ENCODE results near the gene DDX56. TPM values are rescaled to one million over a fixed set of nuclear protein-coding genes. Genes with fewer than 3 reads are reported as not detected.
"Not testable (repeated sequence)": the region's sequence is repeated elsewhere in the genome, so short reads cannot be mapped to it uniquely, and the experiment has no call there.

The DDX56 gene
- polyA plus RNA-seq, 12 donors: 28.0 to 62.6 (median 48.9) TPM; not detected in 1

GRCh38 chr7:44604941-44605340 is 31.2 kb upstream of the DDX56 start:
- no peak for DNase-seq

- no peak for DNase-seq
Observed at GRCh38 chr7:44603193-44603592, 29.5 kb upstream of the DDX56 start.

- no peak for DNase-seq
Observed at GRCh38 chr7:44602576-44602910, 28.8 kb upstream of the DDX56 start.

GRCh38 chr7:44599222-44599621 is 25.5 kb upstream of the DDX56 start:
- no peak for DNase-seq

GRCh38 chr7:44597181-44597580 is 23.5 kb upstream of the DDX56 start:
- DNase-seq: not testable (repeated sequence)

- DNase-seq: no peak
Observed at GRCh38 chr7:44595934-44596635, 22.4 kb upstream of the DDX56 start.

- DNase-seq: no peak
Observed at GRCh38 chr7:44590910-44591309, 17.2 kb upstream of the DDX56 start.

- peak; percentile 55 for DNase-seq
Observed at GRCh38 chr7:44587843-44588711, 14.4 kb upstream of the DDX56 start.

- DNase-seq: no peak
Observed at GRCh38 chr7:44583146-44583865, 9.6 kb upstream of the DDX56 start.

- DNase-seq: peak; percentile 99
Observed at GRCh38 chr7:44581879-44582603, 8.3 kb upstream of the DDX56 start, which contains the start of gene TMED4. TMED4 (minus strand) TSS chr7:44582231; CDS start chr7:44582206, 25 bp downstream.

GRCh38 chr7:44580945-44581878 is 7.5 kb upstream of the DDX56 start:
- DNase-seq: no peak

GRCh38 chr7:44576228-44576627 is 2.5 kb upstream of the DDX56 start:
- DNase-seq: no peak

GRCh38 chr7:44575054-44575453 is 1.3 kb upstream of the DDX56 start:
- DNase-seq: no peak

- no peak for DNase-seq
Observed at GRCh38 chr7:44574287-44574872, 672 bp upstream of the DDX56 start.

GRCh38 chr7:44572771-44573170 is 937 bp downstream of the DDX56 start:
- DNase-seq: no peak

GRCh38 chr7:44569959-44570358 is 3.7 kb downstream of the DDX56 start:
- DNase-seq: no peak

GRCh38 chr7:44568771-44569560 is 4.7 kb downstream of the DDX56 start:
- no peak for DNase-seq

GRCh38 chr7:44567884-44568283 is 5.8 kb downstream of the DDX56 start:
- DNase-seq: no peak

GRCh38 chr7:44566680-44567079 is 7.0 kb downstream of the DDX56 start:
- no peak for DNase-seq
